PC-3 (cell line): Measurements from ENCODE around the gene TCFL5. TPM values are rescaled to one million over a fixed set of nuclear protein-coding genes. Genes with fewer than 3 reads are reported as not detected.

Experiments
- ATAC-seq: fragments of 200-7000 bp; cut with Tn5 transposase; 2 replicates; pipeline ENCODE4 v1.9.1; 2020; ENCODE audit warnings: mild to moderate bottlenecking, moderate library complexity
- BruUV-seq: library from RNA; stranded (reverse); fragments of 400-500 nt; replicated peaks from 2 replicates; lab custom pipeline; 2021; lab: Mats Ljungman, UMichigan
- CTCF ChIA-PET: fragments of 300-600 bp; sonication (Branson Sonifier 250); formaldehyde crosslinking; loops from one replicate; lab custom pipeline; 2022; ENCODE audit warnings: antibody characterized with exemption; lab: Charles Lee
- POLR2A ChIA-PET: fragments of 300-600 bp; sonication (Branson Sonifier 250); formaldehyde crosslinking; loops from one replicate; lab custom pipeline; 2022; ENCODE audit warnings: antibody characterized with exemption; ENCODE audit not compliant: unreplicated experiment; lab: Charles Lee
- DNase-seq: peaks from one replicate; pipeline ENCODE4 v3.0.0-alpha.2; 2015
- H2AFZ ChIP-seq: fragments of 300-600 bp; sonication (generic); 2 replicates; pipeline ENCODE4 v1.6.0; 2016; ENCODE audit warnings: antibody characterized with exemption, low read length
- H3F3A ChIP-seq: fragments of 300-600 bp; sonication (generic); one replicate; pipeline ENCODE4 v1.6.0; 2017; ENCODE audit warnings: antibody characterized with exemption, low read length, control low read depth, mild to moderate bottlenecking; ENCODE audit not compliant: unreplicated experiment
- H3K27ac ChIP-seq: fragments of 300-600 bp; sonication (generic); 2 replicates; pipeline ENCODE4 v1.5.1; 2016; ENCODE audit warnings: mild to moderate bottlenecking, low read length
- H3K27me3 ChIP-seq: fragments of 300-600 bp; sonication (generic); 2 replicates; pipeline ENCODE4 v1.6.1; 2016; ENCODE audit warnings: low read length, mixed read lengths
- H3K36me3 ChIP-seq: fragments of 300-600 bp; sonication (generic); 2 replicates; pipeline ENCODE4 v1.6.1; 2016; ENCODE audit warnings: low read depth, mixed run types, low read length, mixed read lengths
- H3K4me1 ChIP-seq: fragments of 300-600 bp; sonication (generic); 2 replicates; pipeline ENCODE4 v1.5.1; 2016; ENCODE audit warnings: low read length; ENCODE audit not compliant: insufficient read depth
- H3K4me2 ChIP-seq: fragments of 300-600 bp; sonication (generic); 2 replicates; pipeline ENCODE4 v1.6.0; 2016; ENCODE audit warnings: low read length
- H3K4me3 ChIP-seq: fragments of 300-600 bp; sonication (generic); 2 replicates; pipeline ENCODE4 v1.5.1; 2016; ENCODE audit warnings: mild to moderate bottlenecking, low read length, mixed read lengths
- H3K79me2 ChIP-seq: fragments of 300-600 bp; sonication (generic); 2 replicates; pipeline ENCODE4 v1.6.1; 2017; ENCODE audit warnings: low read length, mixed read lengths
- H3K9ac ChIP-seq: fragments of 300-600 bp; sonication (generic); 2 replicates; pipeline ENCODE4 v1.6.0; 2016; ENCODE audit warnings: mild to moderate bottlenecking, low read length
- H3K9me2 ChIP-seq: fragments of 300-600 bp; sonication (generic); replicated peaks from 2 replicates; pipeline ENCODE4 v1.6.1; 2016; ENCODE audit warnings: mixed run types, low read length, mixed read lengths
- H3K9me3 ChIP-seq: fragments of 300-600 bp; sonication (generic); 2 replicates; pipeline ENCODE4 v1.6.1; 2016; ENCODE audit warnings: low read length, mixed read lengths
- H4K20me1 ChIP-seq: fragments of 300-600 bp; sonication (generic); 2 replicates; pipeline ENCODE4 v1.6.1; 2016; ENCODE audit warnings: low read length, mixed read lengths
- CTCF ChIP-seq: fragments of 300-600 bp; sonication (generic); conservative IDR thresholded peaks from 2 replicates; pipeline ENCODE4 v1.5.1; 2017; ENCODE audit warnings: antibody characterized with exemption, low read depth, mild to moderate bottlenecking, low read length
- EZH2 ChIP-seq: fragments of 300-600 bp; sonication (generic); IDR thresholded peaks from one replicate; pipeline ENCODE4 v1.6.1; 2017; ENCODE audit warnings: antibody characterized with exemption, mild to moderate bottlenecking, low read length; ENCODE audit not compliant: unreplicated experiment
- EZH2phosphoT487 ChIP-seq: fragments of 300-600 bp; sonication (generic); IDR thresholded peaks from 2 replicates; pipeline ENCODE4 v1.6.1; 2018; ENCODE audit warnings: mild to moderate bottlenecking, antibody characterized with exemption, low read length, borderline replicate concordance
- intact Hi-C: fragments of 100-400 bp; cut with micrococcal nuclease; formaldehyde crosslinking; loops from 2 replicates; pipeline ENCODE4 v1.9.0; 2023
- total RNA-seq: library from RNA; depleted of rRNA; stranded (reverse); fragments of >200 nt; gene quantifications from 2 replicates; pipeline ENCODE4 v1.2.3, GENCODE V29; 2014

TCFL5 gene
- total RNA-seq, 1 experiment from 2014 or later, result 15.8 TPM

- H3K27ac ChIP-seq, result no peak overlapping the region
- CTCF ChIA-PET, result no interaction called here
- no peaks in the 10 kb centered on the region for H3F3A ChIP-seq
- H3K9me3 ChIP-seq, result no peaks in the 10 kb centered on the region
- TF ChIP-seq EZH2phosphoT487 (no peak), EZH2 (no peak)
- peaks cover 26% of the 10 kb centered on the region; the same call in 1 of the 2 replicates for H3K36me3 ChIP-seq
- no TSS peak for BruUV-seq
- 0 out of 2 replicates have a peak, but pooled peaks cover 8% of the 10 kb centered on the region for H4K20me1 ChIP-seq
- peaks cover 25% of the 10 kb centered on the region for H3K79me2 ChIP-seq
- no peaks in the 10 kb centered on the region for H3K27me3 ChIP-seq
- no peak for ATAC-seq
- peaks cover 16% of the 10 kb centered on the region for H3K4me1 ChIP-seq
- POLR2A ChIA-PET, result no interaction called here
- H3K4me3 ChIP-seq, result no peak overlapping the region
- intact Hi-C loops, result no loop called here
- no peak overlapping the region for H2AFZ ChIP-seq
- no peak overlapping the region for H3K9ac ChIP-seq
- no peaks in the 10 kb centered on the region for H3K9me2 ChIP-seq
- no peak for DNase-seq
- no peak overlapping the region for H3K4me2 ChIP-seq
Measured at GRCh38 chr20:62800314-62801259, 61.0 kb downstream of the TCFL5 start.

GRCh38 chr20:62799873-62800272 is 61.7 kb downstream of the TCFL5 start:
- TF ChIP-seq CTCF, result no peak
- TF ChIP-seq EZH2phosphoT487, result no peak
- no peak for TF ChIP-seq EZH2
- ChIA-PET CTCF (no interaction called here), POLR2A (no interaction called here)
- H3F3A ChIP-seq, result no peaks in the 10 kb centered on the region
- no peaks in the 10 kb centered on the region for H3K27me3 ChIP-seq
- no peak overlapping the region for H3K27ac ChIP-seq
- H3K9me3 ChIP-seq, result no peaks in the 10 kb centered on the region
- H3K4me1 ChIP-seq, result peaks cover 17% of the 10 kb centered on the region
- H3K79me2 ChIP-seq, result peaks cover 18% of the 10 kb centered on the region
- H3K9ac ChIP-seq, result no peak overlapping the region
- DNase-seq, result peak; percentile 42
- peaks cover 26% of the 10 kb centered on the region; the same call in 1 of the 2 replicates for H3K36me3 ChIP-seq
- H3K9me2 ChIP-seq, result no peaks in the 10 kb centered on the region
- no peak overlapping the region for H3K4me3 ChIP-seq
- H2AFZ ChIP-seq, result no peak overlapping the region
- BruUV-seq, result no TSS peak
- ATAC-seq, result no peak; the same call in 1 of the 2 replicates
- H4K20me1 ChIP-seq, result 0 out of 2 replicates have a peak, but pooled peaks cover 8% of the 10 kb centered on the region
- H3K4me2 ChIP-seq, result no peak overlapping the region
- intact Hi-C loops, result loop anchor here (10.0 kb wide), 2 partner anchors 175 to 415 kb away; partner anchors contain the start of gene RPS21

- H3K9me3 ChIP-seq, result no peaks in the 10 kb centered on the region
- H3K4me1 ChIP-seq, result peaks cover 21% of the 10 kb centered on the region
- ATAC-seq (no peak), DNase-seq (no peak)
- H3K36me3 ChIP-seq, result peaks cover 26% of the 10 kb centered on the region; the same call in 1 of the 2 replicates
- H2AFZ ChIP-seq, result no peak overlapping the region
- H3K9ac ChIP-seq, result no peak overlapping the region
- no TSS peak for BruUV-seq
- H3K4me2 ChIP-seq, result no peak overlapping the region
- CTCF ChIA-PET, result no interaction called here
- no peak for TF ChIP-seq EZH2
- TF ChIP-seq EZH2phosphoT487, result no peak
- no peak for TF ChIP-seq CTCF
- H3K4me3 ChIP-seq, result no peak overlapping the region
- intact Hi-C loops, result loop anchor here (10.0 kb wide), 2 partner anchors 175 to 415 kb away; partner anchors contain the start of gene RPS21
- H4K20me1 ChIP-seq, result 0 out of 2 replicates have a peak, but pooled peaks cover 8% of the 10 kb centered on the region
- H3K27me3 ChIP-seq, result no peaks in the 10 kb centered on the region
- H3K79me2 ChIP-seq, result peaks cover 16% of the 10 kb centered on the region
- H3K27ac ChIP-seq, result no peak overlapping the region
- POLR2A ChIA-PET, result no interaction called here
- H3K9me2 ChIP-seq, result no peaks in the 10 kb centered on the region
- H3F3A ChIP-seq, result no peaks in the 10 kb centered on the region
Measured at GRCh38 chr20:62799459-62799858, 62.2 kb downstream of the TCFL5 start.
